Measurements from ENCODE around the gene ITPR1. TPM values are rescaled to one million over a fixed set of nuclear protein-coding genes. Genes with fewer than 3 reads are reported as not detected.

The ITPR1 gene
- total and polyA plus RNA-seq, 4 experiments from 2014 or later = 6.1 to 72.8 (median 44.2) TPM

DNA sequence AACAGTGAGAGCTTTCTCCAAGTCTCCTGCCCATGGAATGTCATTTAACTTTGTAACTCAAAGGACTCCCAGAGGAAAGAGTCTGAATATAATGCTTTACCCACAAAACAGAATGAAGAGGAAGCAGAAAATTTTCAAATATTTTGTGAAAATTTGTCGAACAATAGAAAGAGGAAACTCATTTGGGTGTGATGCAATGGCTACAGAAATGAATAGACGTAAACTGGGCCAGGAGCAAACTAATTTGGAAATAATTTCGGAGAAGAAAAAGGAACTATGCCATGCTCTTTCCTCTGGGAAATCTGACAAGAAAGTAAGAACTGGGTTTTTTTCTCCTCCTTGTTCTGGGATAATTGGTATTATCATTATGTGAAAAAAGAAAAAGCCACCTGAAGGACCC is 14.9 kb upstream of the ITPR1 start:
- Histone ChIP-seq H3K36me3 (ENCODE audit: insufficient read depth, low read length) (no peaks in the 10 kb centered on the region), H3K4me1 (ENCODE audit: insufficient read depth, low read length) (peaks cover 3% of the 10 kb centered on the region), H3K9me3 (ENCODE audit: control insufficient read depth in 1 of 2, low read length in 2 of 2) (no peaks in the 10 kb centered on the region), H3K27ac (ENCODE audit: low read depth, low read length) (no peak overlapping the region), H3K4me3 (ENCODE audit: low read length in 2 of 2) (no peak overlapping the region), H3K27me3 (ENCODE audit: insufficient read depth, low read length) (no peaks in the 10 kb centered on the region)
- ChIA-PET POLR2A (ENCODE audit: partially characterized antibody) (no interaction called here), CTCF (ENCODE audit: partially characterized antibody) (no interaction called here)
- Mint-ChIP-seq H3K9me3 (no peaks in the 10 kb centered on the region), H3K27ac (no peak overlapping the region), H3K36me3 (no peaks in the 10 kb centered on the region), H3K4me3 (no peak overlapping the region), H3K27me3 (peaks cover 12 to 17% of the 10 kb centered on the region in 2 donors), H3K4me1 (peaks cover 0 to 3% (median under 1%) of the 10 kb centered on the region in 4 donors)
- intact Hi-C loops (cut with micrococcal nuclease) = no loop called here
- no peak for DNase-seq

DNA sequence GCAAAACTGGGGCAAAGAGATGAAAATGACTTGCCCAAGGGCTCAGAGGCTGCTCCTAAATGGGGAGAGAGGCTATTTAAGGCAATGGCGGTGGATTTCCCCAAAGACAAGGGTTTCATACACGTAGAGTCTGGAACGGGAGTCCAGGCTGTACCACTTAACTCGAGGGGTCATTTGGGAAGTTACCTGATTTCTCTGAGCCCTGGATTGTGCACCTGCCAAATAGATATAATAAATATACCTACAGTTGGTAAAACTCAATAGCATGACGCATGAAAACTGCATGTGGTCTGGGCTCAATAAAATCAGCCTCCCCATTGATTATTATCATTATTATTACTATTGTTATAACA is 1.3 kb upstream of the ITPR1 start:
- Histone ChIP-seq H3K4me3 (ENCODE audit: low read length in 2 of 2) (peak overlapping the region; percentile 76 to 87), H3K36me3 (ENCODE audit: insufficient read depth, low read length) (no peaks in the 10 kb centered on the region), H3K9me3 (ENCODE audit: control insufficient read depth in 1 of 2, low read length in 2 of 2) (no peaks in the 10 kb centered on the region), H3K27me3 (ENCODE audit: insufficient read depth, low read length) (no peaks in the 10 kb centered on the region), H3K27ac (ENCODE audit: low read depth, low read length) (no peak overlapping the region), H3K4me1 (ENCODE audit: insufficient read depth, low read length) (peaks cover 35% of the 10 kb centered on the region)
- peaks cover 22 to 47% (median 33%) of the 10 kb centered on the region in 4 donors for H3K4me1 Mint-ChIP-seq
- ChIA-PET POLR2A (ENCODE audit: partially characterized antibody) (interaction anchor here (1.0 to 5.6 kb wide), 9 partner anchors 12 to 696 kb away, joined by 3 to 106 read pairs (median 17); partner anchors contain the start of genes EDEM1 and SUMF1), CTCF (ENCODE audit: partially characterized antibody) (interaction anchor here (2.6 to 4.4 kb wide), 3 partner anchors 22 to 141 kb away, joined by 11 to 27 read pairs (median 11); partner anchors contain the start of gene SUMF1)
- intact Hi-C loops (cut with micrococcal nuclease) = loop anchor here (1.0 to 10.0 kb wide), 6 partner anchors 45 to 1365 kb away; partner anchors contain the start of genes ARL8B, CRBN, EDEM1 and TRNT1
- peaks cover 0 to 14% of the 10 kb centered on the region in 2 donors for H3K36me3 Mint-ChIP-seq
- DNase-seq = no peak
- peaks cover 2 to 3% of the 10 kb centered on the region in 2 donors for H3K27me3 Mint-ChIP-seq
- H3K4me3 Mint-ChIP-seq = peak overlapping the region; percentile 91 to 98 (median 96)
- peak overlapping the region in 6 of 7 donors; percentile 5 to 95 (median 78) for H3K27ac Mint-ChIP-seq
- no peaks in the 10 kb centered on the region for H3K9me3 Mint-ChIP-seq

DNA sequence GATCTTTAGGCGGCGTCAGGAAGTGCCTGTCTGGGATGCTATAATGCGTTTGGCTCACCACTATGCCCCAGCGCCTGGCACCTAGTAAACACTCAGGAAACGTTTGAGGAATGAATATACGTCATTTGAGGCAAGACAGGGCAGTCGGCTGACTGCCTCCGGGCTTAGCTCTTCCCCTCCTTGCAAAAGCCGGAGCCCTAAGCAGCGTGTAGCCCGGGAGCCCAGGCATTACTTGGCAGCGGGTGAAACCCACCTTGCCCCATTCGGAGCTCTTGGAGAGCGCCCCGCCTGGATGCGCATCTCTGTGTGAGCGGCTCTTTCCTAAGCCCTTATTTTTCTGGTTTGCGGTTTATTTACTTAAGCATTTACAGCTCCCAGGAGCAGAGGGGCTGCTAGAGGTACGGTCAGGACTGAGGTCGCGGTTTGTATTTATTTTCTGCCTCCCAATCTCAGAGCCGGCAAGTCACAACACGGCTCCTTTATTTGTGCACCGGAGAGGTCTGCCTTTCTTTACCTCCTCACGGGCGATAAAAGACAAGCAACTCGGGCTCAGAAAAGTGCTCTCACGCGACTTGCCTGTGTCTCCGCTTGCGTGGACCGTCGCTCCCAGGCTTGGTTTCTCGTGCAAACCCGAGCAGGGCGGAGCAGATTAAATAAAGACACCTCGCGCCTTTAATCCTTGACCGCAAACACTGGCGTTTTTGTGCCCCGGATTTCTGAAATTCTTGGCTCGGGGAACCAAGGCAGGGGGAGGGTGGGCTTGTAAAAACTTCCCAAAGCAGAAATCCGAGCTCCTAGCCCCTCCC is 737 bp upstream of the ITPR1 start:
- peak overlapping the region; percentile 91 to 98 (median 96) for H3K4me3 Mint-ChIP-seq
- CTCF ChIA-PET (ENCODE audit: partially characterized antibody) = interaction anchor here (0.6 to 4.4 kb wide), 9 partner anchors 13 to 704 kb away, joined by 3 to 28 read pairs (median 11); partner anchors contain the start of gene SUMF1
- H3K36me3 Mint-ChIP-seq = peaks cover 0 to 14% of the 10 kb centered on the region in 2 donors
- no peaks in the 10 kb centered on the region for H3K9me3 Mint-ChIP-seq
- Histone ChIP-seq H3K27ac (ENCODE audit: low read depth, low read length) (peak overlapping the region; percentile 71), H3K36me3 (ENCODE audit: insufficient read depth, low read length) (no peaks in the 10 kb centered on the region), H3K4me1 (ENCODE audit: insufficient read depth, low read length) (peaks cover 40% of the 10 kb centered on the region), H3K4me3 (ENCODE audit: low read length in 2 of 2) (peak overlapping the region; percentile 76 to 87), H3K9me3 (ENCODE audit: control insufficient read depth in 1 of 2, low read length in 2 of 2) (no peaks in the 10 kb centered on the region), H3K27me3 (ENCODE audit: insufficient read depth, low read length) (no peaks in the 10 kb centered on the region)
- H3K27me3 Mint-ChIP-seq = peaks cover 2 to 3% of the 10 kb centered on the region in 2 donors
- POLR2A ChIA-PET (ENCODE audit: partially characterized antibody) = interaction anchor here (0.7 to 5.6 kb wide), 26 partner anchors 11 to 1301 kb away, joined by 3 to 106 read pairs (median 5); partner anchors contain the start of genes ARL8B, EDEM1 and SUMF1
- intact Hi-C loops (cut with micrococcal nuclease) = loop anchor here (1.0 to 10.0 kb wide), 11 partner anchors 25 to 1365 kb away; partner anchors contain the start of genes ARL8B, CRBN, EDEM1 and SETMAR
- peak overlapping the region; percentile 84 to 95 (median 94) for H3K27ac Mint-ChIP-seq
- peaks cover 24 to 51% (median 36%) of the 10 kb centered on the region in 4 donors for H3K4me1 Mint-ChIP-seq
- peak; percentile 26 to 75 (median 41) for DNase-seq

DNA sequence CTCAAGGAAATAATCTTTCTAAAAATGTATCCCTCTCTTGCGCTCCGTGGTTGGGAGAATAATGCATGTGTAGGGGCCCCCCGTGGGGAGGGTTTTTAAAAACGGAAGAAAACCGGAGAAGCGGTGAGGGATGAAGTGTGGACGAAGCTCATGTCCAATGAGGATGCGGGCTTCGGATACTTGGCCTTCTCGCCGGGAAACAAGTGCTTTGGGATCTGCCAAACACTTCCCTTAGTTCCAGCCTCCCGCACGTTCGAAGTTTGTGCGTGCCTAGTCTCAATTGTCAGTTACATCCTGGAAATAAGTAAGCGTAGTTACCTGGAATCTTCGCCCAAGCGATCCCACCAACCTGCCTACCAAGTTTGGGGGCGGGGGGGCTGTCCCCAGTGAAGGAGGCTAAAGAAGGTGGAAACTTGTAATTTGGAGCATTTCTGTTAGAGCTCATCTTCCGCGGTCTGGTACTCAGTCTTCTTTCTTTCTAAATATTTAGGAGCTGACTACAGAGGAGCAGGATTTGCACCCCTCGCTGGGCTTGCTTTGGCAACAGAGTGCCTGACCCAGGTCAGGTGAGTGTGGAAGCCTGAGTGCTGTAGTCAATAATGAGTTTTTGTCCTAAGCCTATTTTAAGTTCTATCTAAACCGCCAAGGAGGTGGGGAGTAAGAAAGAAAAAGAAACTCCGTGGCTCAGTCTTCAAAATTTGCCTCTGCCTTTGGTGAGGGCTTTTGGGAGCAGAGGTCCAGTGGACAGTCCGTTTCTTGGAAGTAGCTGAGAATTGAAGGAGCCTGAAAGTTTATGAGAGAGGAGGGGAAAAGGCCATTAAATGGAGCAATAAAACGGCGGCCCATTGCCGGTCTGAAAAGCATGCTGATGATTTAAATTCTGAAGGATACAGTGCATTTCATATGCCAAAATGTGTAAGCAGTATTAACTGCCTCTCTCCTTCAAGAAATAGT is 1.1 kb downstream of the ITPR1 start:
- H3K4me3 ChIP-seq (ENCODE audit: low read length in 2 of 2) = peak overlapping the region; percentile 76 to 87
- H3K9me3 ChIP-seq (ENCODE audit: control insufficient read depth in 1 of 2, low read length in 2 of 2) = no peaks in the 10 kb centered on the region

DNA sequence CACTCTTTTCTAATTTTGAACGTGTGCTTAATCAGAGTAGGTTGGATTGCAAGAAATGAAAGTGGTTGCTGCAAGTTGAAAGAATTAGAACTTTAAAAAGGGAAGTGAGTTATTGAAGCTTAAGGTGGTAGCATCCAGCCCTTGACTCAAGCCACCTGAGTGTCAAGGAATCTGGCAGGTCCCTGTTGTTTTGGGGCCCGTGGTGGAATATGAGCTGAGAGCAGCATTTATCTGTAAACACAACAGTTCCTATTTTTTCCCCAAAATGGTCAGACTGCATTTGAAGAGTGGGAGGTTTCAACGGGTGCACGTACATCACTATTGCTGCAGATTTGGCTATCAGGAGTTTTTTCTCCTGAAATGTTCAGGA is 1.7 kb downstream of the ITPR1 start:
- Mint-ChIP-seq H3K27me3 (peaks cover 2 to 3% of the 10 kb centered on the region in 2 donors), H3K4me1 (peaks cover 29 to 51% (median 43%) of the 10 kb centered on the region in 4 donors), H3K4me3 (peak overlapping the region; percentile 91 to 98 (median 96)), H3K36me3 (peaks cover 9 to 21% of the 10 kb centered on the region in 2 donors), H3K9me3 (no peaks in the 10 kb centered on the region), H3K27ac (peak overlapping the region; percentile 90 to 95 (median 94))
- CTCF ChIA-PET (ENCODE audit: partially characterized antibody) = interaction anchor here (1.3 to 4.4 kb wide), 5 partner anchors 11 to 532 kb away, joined by 3 to 28 read pairs (median 25); no protein-coding TSS in a partner anchor
- peaks cover 41% of the 10 kb centered on the region for H3K4me1 ChIP-seq (ENCODE audit: insufficient read depth, low read length)
- peak overlapping the region; percentile 71 for H3K27ac ChIP-seq (ENCODE audit: low read depth, low read length)
- no peak for DNase-seq
- H3K36me3 ChIP-seq (ENCODE audit: insufficient read depth, low read length) = no peaks in the 10 kb centered on the region
- intact Hi-C loops (cut with micrococcal nuclease) = loop anchor here (1.0 to 10.0 kb wide), 6 partner anchors 9 to 1368 kb away; partner anchors contain the start of genes ARL8B, EDEM1 and TRNT1
- POLR2A ChIA-PET (ENCODE audit: partially characterized antibody) = interaction anchor here (1.0 to 5.6 kb wide), 7 partner anchors 9 to 703 kb away, joined by 3 to 106 read pairs (median 20); partner anchors contain the start of gene SUMF1
- peak overlapping the region; percentile 76 to 87 for H3K4me3 ChIP-seq (ENCODE audit: low read length in 2 of 2)
- no peaks in the 10 kb centered on the region for H3K9me3 ChIP-seq (ENCODE audit: control insufficient read depth in 1 of 2, low read length in 2 of 2)
- no peaks in the 10 kb centered on the region for H3K27me3 ChIP-seq (ENCODE audit: insufficient read depth, low read length)

More for the DNA sequence above, 1.1 kb downstream of the ITPR1 start:
- peaks cover 27 to 51% (median 43%) of the 10 kb centered on the region in 4 donors for H3K4me1 Mint-ChIP-seq
- H3K27me3 ChIP-seq (ENCODE audit: insufficient read depth, low read length) = no peaks in the 10 kb centered on the region
- intact Hi-C loops (cut with micrococcal nuclease) = loop anchor here (1.0 to 10.0 kb wide), 11 partner anchors 10 to 1367 kb away; partner anchors contain the start of genes ARL8B, EDEM1, SETMAR and SUMF1
- peaks cover 2 to 3% of the 10 kb centered on the region in 2 donors for H3K27me3 Mint-ChIP-seq
- peak overlapping the region; percentile 90 to 95 (median 94) for H3K27ac Mint-ChIP-seq
- peaks cover 41% of the 10 kb centered on the region for H3K4me1 ChIP-seq (ENCODE audit: insufficient read depth, low read length)
- H3K4me3 Mint-ChIP-seq = peak overlapping the region; percentile 91 to 98 (median 96)
- H3K27ac ChIP-seq (ENCODE audit: low read depth, low read length) = peak overlapping the region; percentile 71
- CTCF ChIA-PET (ENCODE audit: partially characterized antibody) = interaction anchor here (1.3 to 4.4 kb wide), 7 partner anchors 11 to 532 kb away, joined by 3 to 28 read pairs (median 13); partner anchors contain the start of gene SUMF1
- H3K36me3 Mint-ChIP-seq = peaks cover 7 to 19% of the 10 kb centered on the region in 2 donors
- no peaks in the 10 kb centered on the region for H3K36me3 ChIP-seq (ENCODE audit: insufficient read depth, low read length)
- POLR2A ChIA-PET (ENCODE audit: partially characterized antibody) = interaction anchor here (0.8 to 5.6 kb wide), 26 partner anchors 9 to 1330 kb away, joined by 3 to 106 read pairs (median 4); partner anchors contain the start of genes EDEM1 and SUMF1
- H3K9me3 Mint-ChIP-seq = no peaks in the 10 kb centered on the region
- peak in 3 of 5 donors; percentile 9 to 14 (median 11) for DNase-seq
